ENCODE results near the gene TTC19.
"Not testable (repeated sequence)": the region's sequence is repeated elsewhere in the genome, so short reads cannot be mapped to it uniquely, and the experiment has no call there.

Gene TTC19

GRCh38 chr17:16033729-16034349 lies 34.2 kb downstream of the TTC19 start:
- DNase-seq, result no peak

GRCh38 chr17:16036261-16036660 lies 36.6 kb downstream of the TTC19 start:
- DNase-seq, result no peak

DNA sequence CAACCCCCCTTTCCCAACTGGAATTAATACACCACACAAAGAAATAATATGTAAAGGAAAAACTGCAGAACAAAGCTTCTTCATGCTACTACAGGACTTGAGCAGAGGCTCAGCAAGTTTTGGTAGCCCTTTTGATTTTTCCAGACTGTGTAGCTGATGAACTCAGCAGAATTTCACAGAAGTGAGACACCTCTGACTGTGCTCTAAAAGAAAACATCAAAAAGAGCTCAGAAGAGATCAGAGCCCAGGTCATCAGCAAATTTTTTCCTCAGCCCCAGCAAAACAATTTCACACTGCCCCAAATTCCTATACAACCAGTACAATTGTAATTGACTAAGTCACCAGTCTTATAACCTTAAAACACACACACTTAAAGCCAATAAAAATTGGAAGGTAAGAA lies 38.0 kb downstream of the TTC19 start:
- DNase-seq, result peak; percentile 45

- DNase-seq, result peak; percentile 61
These were observed 41.2 kb downstream of the TTC19 start for GRCh38 chr17:16040710-16041251.

DNA sequence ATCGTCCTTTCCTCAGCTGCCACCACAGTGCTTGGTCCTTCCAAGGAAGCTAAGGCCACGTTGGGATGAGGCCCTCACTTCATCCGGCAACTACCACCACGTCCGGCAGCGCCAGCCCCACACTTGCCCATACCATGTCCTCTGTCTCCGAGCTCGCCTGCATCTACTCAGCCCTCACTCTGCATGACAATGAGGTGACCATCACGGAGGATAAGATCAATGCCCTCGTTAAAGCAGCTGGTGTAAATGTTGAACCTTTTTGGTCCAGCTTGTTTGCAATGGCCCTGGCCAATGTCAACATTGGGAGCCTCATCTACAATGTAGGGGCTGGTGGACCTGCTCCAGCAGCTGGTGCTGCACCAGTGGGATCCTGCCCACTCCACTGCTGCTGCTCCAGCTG lies 44.9 kb downstream of the TTC19 start:
- no peak for DNase-seq

DNA sequence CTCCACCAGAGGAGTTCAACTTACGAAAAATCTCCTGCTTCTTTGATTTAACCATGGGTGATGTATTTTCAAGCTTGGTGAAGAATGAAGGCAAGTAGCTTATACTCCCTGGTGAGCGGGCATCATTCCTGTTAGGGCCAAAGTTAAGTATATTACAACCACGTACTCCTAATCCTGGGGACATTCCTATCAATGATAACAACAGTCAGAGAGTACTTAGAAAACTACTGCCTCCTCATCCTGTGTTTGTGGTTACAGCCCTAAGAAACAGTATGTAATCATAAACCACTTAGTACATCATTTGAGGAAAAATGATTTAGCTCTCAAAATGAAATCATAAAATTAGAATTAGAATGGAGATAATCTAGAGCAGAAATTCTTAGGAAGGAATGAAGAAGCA lies 47.3 kb downstream of the TTC19 start:
- DNase-seq, result no peak

- no peak for DNase-seq
These were observed 49.3 kb downstream of the TTC19 start for GRCh38 chr17:16048811-16049449.

DNA sequence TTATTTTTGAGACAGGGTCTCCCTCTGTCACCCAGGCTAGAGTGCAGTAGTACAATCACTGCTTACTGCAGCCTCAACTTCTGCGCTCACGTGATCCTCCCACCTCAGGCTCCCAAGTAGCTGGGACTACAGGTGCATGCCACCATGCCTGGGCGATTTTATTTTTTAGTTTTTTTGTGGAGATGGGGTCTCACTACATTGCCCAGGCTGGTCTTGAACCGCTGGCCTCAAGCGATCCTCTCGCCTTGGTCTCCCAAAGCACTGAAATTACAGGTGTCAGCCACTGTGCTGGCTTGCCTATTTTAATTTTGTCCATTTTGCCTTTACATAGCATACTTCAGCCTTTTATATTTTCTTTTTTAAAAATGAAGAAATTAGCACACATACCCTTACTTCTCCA lies 51.2 kb downstream of the TTC19 start:
- DNase-seq, result no peak

DNA sequence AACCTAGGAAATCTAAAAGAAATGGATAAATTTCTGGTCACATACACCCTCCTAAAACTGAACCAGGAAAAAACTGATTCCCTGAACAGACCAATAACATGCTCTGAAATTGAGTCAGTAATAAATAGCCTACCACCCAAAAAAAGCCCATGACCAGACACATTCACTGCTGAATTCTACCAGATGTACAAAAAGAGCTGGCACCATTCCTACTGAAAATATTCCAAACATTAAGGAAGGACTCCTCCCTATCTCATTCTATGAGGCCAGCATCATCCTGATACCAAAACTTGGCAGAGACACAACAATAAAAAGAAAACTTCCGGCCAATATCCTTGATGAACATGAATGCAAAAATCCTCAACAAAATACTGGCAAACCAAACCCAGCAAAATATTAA lies 52.9 kb downstream of the TTC19 start:
- peak; percentile 64 for DNase-seq

- DNase-seq, result not testable (repeated sequence)
These were observed 55.5 kb downstream of the TTC19 start for GRCh38 chr17:16055139-16055538.

GRCh38 chr17:16061631-16062030 lies 62.0 kb downstream of the TTC19 start:
- no peak for DNase-seq

- DNase-seq, result no peak
These were observed 66.5 kb downstream of the TTC19 start for GRCh38 chr17:16066125-16066524.

GRCh38 chr17:16068323-16068722 lies 68.7 kb downstream of the TTC19 start:
- DNase-seq, result no peak

- no peak for DNase-seq
These were observed 72.4 kb downstream of the TTC19 start for GRCh38 chr17:16072031-16072430.

DNA sequence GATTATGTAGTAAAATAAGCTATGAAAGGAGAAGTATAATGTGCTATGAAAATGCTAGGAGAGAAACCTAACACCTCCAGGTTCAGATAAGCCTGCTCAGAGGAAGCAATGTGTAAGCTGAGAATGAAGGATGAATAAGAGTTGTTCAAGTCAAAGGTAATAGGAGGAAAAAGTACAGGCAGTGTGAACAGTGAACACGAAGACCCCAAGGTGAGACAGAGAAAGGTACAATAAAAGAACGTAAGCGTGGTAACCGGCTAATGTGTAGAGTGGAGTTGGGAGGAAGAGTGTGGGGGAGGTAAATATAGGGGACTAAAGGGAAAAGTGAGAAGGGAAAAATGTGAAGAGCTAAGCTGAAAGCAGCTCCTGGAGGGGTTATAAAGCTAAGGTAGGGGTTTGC lies 74.2 kb downstream of the TTC19 start:
- DNase-seq, result no peak

- DNase-seq, result no peak
These were observed 74.8 kb downstream of the TTC19 start for GRCh38 chr17:16074423-16074822.

GRCh38 chr17:16075949-16076348 lies 76.3 kb downstream of the TTC19 start:
- no peak for DNase-seq

All from fibroblast of skin of back (primary cell).